ENCODE measurements around the gene TCF4.

TCF4 gene

DNA sequence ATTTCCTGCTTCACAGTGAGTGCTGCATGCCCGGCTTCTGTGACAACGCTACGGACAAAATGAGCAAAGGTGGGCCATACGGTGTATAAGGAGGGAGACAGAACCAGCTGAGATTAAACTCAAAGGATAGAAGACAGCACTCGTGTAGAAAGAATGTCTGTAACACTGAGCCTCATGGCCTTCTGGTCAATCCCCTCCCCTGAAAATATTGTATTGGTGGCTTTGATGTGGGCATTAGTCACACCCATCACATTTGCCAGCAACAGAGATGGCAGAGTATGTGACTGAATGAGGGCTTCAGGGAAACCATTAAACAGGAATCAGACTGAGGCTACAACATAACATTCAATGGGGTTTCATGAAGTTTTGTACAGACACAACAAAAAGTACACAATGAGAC is 341.0 kb downstream of the TCF4 start:
- Histone ChIP-seq H3K4me3 (no peak overlapping the region), H3K27ac (peak overlapping the region in 1 of 2 donors; percentile 55)
- no peak for DNase-seq (ENCODE audit: low spot score)
- TF ChIP-seq, protein P1, sequence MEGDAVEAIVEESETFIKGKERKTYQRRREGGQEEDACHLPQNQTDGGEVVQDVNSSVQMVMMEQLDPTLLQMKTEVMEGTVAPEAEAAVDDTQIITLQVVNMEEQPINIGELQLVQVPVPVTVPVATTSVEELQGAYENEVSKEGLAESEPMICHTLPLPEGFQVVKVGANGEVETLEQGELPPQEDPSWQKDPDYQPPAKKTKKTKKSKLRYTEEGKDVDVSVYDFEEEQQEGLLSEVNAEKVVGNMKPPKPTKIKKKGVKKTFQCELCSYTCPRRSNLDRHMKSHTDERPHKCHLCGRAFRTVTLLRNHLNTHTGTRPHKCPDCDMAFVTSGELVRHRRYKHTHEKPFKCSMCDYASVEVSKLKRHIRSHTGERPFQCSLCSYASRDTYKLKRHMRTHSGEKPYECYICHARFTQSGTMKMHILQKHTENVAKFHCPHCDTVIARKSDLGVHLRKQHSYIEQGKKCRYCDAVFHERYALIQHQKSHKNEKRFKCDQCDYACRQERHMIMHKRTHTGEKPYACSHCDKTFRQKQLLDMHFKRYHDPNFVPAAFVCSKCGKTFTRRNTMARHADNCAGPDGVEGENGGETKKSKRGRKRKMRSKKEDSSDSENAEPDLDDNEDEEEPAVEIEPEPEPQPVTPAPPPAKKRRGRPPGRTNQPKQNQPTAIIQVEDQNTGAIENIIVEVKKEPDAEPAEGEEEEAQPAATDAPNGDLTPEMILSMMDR (IDR thresholded peaks at IDR 0.05) = no peak

DNA sequence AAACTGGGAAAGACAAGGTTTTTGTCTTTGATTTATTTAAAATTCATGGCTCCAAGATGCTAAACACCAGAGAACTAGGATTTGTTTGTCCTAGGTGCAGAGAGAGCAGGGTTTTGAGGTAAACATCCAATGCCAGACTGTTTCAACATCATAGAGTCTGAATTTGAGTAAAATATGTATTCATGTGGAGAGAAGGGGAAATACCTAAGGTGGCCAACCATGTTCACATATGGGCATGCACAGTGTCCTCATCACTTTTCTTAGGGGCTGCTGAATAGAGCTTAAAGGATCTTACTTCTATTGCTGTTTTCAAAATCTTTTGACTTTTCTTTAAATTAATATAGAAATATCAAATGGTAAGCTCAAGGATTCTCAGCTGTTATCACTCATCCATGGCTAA is 341.7 kb downstream of the TCF4 start:
- H3K4me3 ChIP-seq = no peak overlapping the region
- TF ChIP-seq, protein P1 (IDR thresholded peaks at IDR 0.05) = no peak
- DNase-seq (ENCODE audit: low spot score) = no peak
- H3K27ac ChIP-seq = peak overlapping the region in 1 of 2 donors; percentile 87

DNA sequence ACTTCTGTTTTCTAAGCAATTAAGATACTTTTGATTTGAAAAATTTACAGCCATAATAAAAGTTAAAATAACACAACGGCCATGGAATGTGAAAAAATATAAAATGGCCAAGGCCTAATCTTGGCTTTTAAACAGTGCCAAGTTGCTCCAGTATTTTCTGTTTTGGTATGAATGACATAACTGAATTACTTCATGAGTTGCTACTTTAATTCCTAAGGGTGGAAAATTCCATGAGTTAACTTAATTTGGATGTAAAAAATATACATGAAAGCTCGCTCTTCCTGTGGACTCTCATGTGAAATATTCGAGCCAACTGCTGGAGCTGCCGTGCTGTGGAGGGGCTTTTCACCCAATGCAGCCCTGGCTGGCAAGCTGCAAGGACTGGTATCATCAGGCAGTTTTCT is 342.8 kb downstream of the TCF4 start:
- peak overlapping the region; percentile 4 for H3K4me3 ChIP-seq
- TF ChIP-seq, protein P1 (IDR thresholded peaks at IDR 0.05) = no peak
- peak overlapping the region; percentile 34 to 87 for H3K27ac ChIP-seq
- DNase-seq (ENCODE audit: low spot score) = no peak

DNA sequence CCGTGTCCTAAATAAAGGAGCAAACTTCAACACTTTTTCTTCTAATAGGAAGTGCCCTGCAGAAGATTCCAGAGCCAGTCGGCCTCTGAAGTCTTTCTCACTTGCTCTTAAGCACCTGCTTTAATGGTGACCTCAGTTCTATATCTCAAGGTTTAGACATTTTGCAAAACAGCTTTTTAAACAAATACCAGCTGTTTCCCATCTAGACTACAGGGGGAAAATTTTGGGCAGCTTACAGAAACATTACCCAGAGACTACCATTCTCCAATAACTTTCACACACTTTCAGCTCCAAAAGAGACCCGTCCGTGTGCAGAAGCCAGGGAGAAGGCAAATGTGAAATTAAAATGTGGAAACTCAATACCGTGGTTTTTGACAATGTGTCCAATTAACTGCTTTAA is 343.4 kb downstream of the TCF4 start:
- peak overlapping the region; percentile 62 to 87 for H3K27ac ChIP-seq
- H3K4me3 ChIP-seq = peak overlapping the region; percentile 5
- TF ChIP-seq, protein P1 (IDR thresholded peaks at IDR 0.05) = no peak
- no peak for DNase-seq (ENCODE audit: low spot score)

DNA sequence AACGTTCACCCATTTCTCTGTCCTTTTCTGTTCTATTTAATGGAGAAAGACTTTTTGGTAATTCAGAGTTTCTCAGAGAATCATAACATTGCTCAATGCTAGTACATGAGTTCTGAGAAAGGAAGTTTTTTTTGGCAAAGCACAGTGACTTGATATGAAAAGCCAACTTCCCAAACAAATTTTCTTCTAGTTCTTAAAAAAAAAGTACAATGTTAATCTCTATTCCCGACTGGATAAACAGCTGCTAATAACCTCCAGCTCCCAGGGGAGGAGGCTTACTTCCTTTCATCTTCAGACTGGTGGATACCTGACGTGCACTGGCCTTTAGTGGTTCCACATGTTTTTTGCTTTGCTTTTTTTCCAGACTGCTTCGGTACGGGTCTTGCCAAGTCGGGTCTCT is 344.1 kb downstream of the TCF4 start:
- Histone ChIP-seq H3K27ac (peak overlapping the region; percentile 62 to 87), H3K4me3 (peak overlapping the region; percentile 24)
- TF ChIP-seq, protein P1 (IDR thresholded peaks at IDR 0.05) = no peak
- DNase-seq (ENCODE audit: low spot score) = no peak

DNA sequence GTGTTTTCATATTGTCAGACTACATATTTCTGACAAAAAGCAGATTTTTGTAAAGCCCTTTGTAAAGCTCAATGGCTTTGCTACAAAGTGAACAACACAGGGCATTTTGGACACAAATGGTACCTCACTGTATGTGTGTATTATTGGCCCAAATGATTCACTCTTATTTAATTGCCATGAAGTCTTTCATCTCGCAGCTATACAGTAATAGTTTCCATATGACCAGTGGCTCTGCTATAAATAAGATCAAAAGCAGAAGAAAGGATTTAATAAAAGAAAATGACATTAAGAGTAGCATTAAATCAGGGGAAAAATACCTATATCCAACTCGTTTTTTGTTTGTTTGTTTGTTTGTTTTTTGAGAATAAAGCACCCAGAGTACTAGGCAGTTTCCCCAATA is 344.7 kb downstream of the TCF4 start:
- Histone ChIP-seq H3K4me3 (peak overlapping the region; percentile 24), H3K27ac (peak overlapping the region; percentile 62 to 87)
- TF ChIP-seq, protein P1 (IDR thresholded peaks at IDR 0.05) = no peak
- no peak for DNase-seq (ENCODE audit: low spot score)

DNA sequence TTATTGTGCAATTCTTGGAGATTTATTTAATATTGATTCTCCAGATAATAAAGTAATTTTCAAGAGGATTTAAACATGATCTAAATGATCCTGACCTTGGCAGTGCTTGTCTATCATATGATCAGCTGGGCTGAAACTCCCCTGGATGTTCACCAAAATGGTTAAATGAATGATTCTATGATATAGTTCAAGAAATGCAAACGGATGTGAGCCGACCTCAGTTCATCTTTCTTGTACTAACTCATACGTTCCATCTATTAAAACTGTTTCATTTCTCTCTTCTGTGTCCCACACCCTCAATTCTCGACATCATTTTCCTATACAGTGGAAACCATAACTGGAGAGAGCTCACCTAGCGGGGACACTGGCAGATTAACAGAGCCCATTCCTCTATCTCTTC is 347.0 kb downstream of the TCF4 start:
- no peak overlapping the region for H3K27ac ChIP-seq
- TF ChIP-seq, protein P1 (IDR thresholded peaks at IDR 0.05) = no peak
- H3K4me3 ChIP-seq = no peak overlapping the region
- DNase-seq (ENCODE audit: low spot score) = no peak

Measured in coronary artery (tissue), 2 donors.